ENCODE data around the gene MYO1G. TPM values are rescaled to one million over a fixed set of nuclear protein-coding genes. Genes with fewer than 3 reads are reported as not detected.

The MYO1G gene
- total RNA-seq, 2 experiments from 2014 or later, result 155 to 157 TPM

GRCh38 chr7:44959433-44959951 lies 19.3 kb downstream of the MYO1G start:
- POLR2A ChIA-PET, result no interaction called here

GRCh38 chr7:44958645-44959344 lies 20.0 kb downstream of the MYO1G start:
- ChIA-PET CTCF (no interaction called here), POLR2A (no interaction called here)
- no peaks in the 10 kb centered on the region for H3K9me3 Mint-ChIP-seq
- no peak overlapping the region for H3K4me3 ChIP-seq (ENCODE audit: low read length)
- intact Hi-C loops (cut with DNase I, micrococcal nuclease), result no loop called here
- peaks cover 19% of the 10 kb centered on the region for H3K4me1 ChIP-seq (ENCODE audit: insufficient read depth, low read length)
- H3K27me3 Mint-ChIP-seq, result no peaks in the 10 kb centered on the region
- H3K4me3 Mint-ChIP-seq, result peak overlapping the region; percentile 54
- H3K4me1 Mint-ChIP-seq (ENCODE audit: low read depth), result peaks cover 17% of the 10 kb centered on the region
- peaks cover 11% of the 10 kb centered on the region for H3K36me3 ChIP-seq (ENCODE audit: insufficient read depth, low read length)
- TF ChIP-seq, protein P1, sequence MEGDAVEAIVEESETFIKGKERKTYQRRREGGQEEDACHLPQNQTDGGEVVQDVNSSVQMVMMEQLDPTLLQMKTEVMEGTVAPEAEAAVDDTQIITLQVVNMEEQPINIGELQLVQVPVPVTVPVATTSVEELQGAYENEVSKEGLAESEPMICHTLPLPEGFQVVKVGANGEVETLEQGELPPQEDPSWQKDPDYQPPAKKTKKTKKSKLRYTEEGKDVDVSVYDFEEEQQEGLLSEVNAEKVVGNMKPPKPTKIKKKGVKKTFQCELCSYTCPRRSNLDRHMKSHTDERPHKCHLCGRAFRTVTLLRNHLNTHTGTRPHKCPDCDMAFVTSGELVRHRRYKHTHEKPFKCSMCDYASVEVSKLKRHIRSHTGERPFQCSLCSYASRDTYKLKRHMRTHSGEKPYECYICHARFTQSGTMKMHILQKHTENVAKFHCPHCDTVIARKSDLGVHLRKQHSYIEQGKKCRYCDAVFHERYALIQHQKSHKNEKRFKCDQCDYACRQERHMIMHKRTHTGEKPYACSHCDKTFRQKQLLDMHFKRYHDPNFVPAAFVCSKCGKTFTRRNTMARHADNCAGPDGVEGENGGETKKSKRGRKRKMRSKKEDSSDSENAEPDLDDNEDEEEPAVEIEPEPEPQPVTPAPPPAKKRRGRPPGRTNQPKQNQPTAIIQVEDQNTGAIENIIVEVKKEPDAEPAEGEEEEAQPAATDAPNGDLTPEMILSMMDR (IDR thresholded peaks at IDR 0.05), result no peak
- H3K9me3 ChIP-seq (ENCODE audit: control insufficient read depth in 1 of 2, insufficient read depth in 1 of 2, low read length in 2 of 2), result peaks cover 0 to 16% of the 10 kb centered on the region in 2 experiments
- H3K27me3 ChIP-seq (ENCODE audit: control insufficient read depth in 1 of 2, insufficient read depth in 2 of 2, low read length in 2 of 2), result no peaks in the 10 kb centered on the region
- peaks cover 11% of the 10 kb centered on the region for H3K36me3 Mint-ChIP-seq (ENCODE audit: low read depth)
- H3K27ac Mint-ChIP-seq, result peak overlapping the region; percentile 90
- H3K27ac ChIP-seq (ENCODE audit: low read depth in 1 of 2, low read length in 2 of 2), result no peak overlapping the region
- ATAC-seq (ENCODE audit: poor library complexity) (no peak), DNase-seq (no peak)

More at GRCh38 chr7:44959433-44959951, 19.3 kb downstream of the MYO1G start:
- Histone ChIP-seq H3K36me3 (ENCODE audit: insufficient read depth, low read length) (peaks cover 18% of the 10 kb centered on the region), H3K4me1 (ENCODE audit: insufficient read depth, low read length) (peaks cover 19% of the 10 kb centered on the region), H3K27me3 (ENCODE audit: control insufficient read depth in 1 of 2, insufficient read depth in 2 of 2, low read length in 2 of 2) (no peaks in the 10 kb centered on the region), H3K4me3 (ENCODE audit: low read length) (no peak overlapping the region), H3K27ac (ENCODE audit: low read depth in 1 of 2, low read length in 2 of 2) (peak overlapping the region in 1 of 2 donors; percentile 59), H3K9me3 (ENCODE audit: control insufficient read depth in 1 of 2, insufficient read depth in 1 of 2, low read length in 2 of 2) (peaks cover 0 to 16% of the 10 kb centered on the region in 2 experiments)
- H3K9me3 Mint-ChIP-seq, result no peaks in the 10 kb centered on the region
- H3K4me1 Mint-ChIP-seq (ENCODE audit: low read depth), result peaks cover 17% of the 10 kb centered on the region
- H3K27ac Mint-ChIP-seq, result peak overlapping the region; percentile 90
- peaks cover 16% of the 10 kb centered on the region for H3K36me3 Mint-ChIP-seq (ENCODE audit: low read depth)
- ATAC-seq (ENCODE audit: poor library complexity) (peak; percentile 77), DNase-seq (peak in 6 of 14 experiments; percentile 30 to 83 (median 59))
- H3K4me3 Mint-ChIP-seq, result peak overlapping the region; percentile 63
- TF ChIP-seq, protein P1 (IDR thresholded peaks at IDR 0.05), result no peak
- CTCF ChIA-PET, result no interaction called here
- intact Hi-C loops (cut with DNase I, micrococcal nuclease), result no loop called here
- H3K27me3 Mint-ChIP-seq, result no peaks in the 10 kb centered on the region

- TF ChIP-seq, protein P1 (IDR thresholded peaks at IDR 0.05), result no peak
- no peak overlapping the region for H3K4me3 Mint-ChIP-seq
- no peak for DNase-seq
- no peaks in the 10 kb centered on the region for H3K36me3 ChIP-seq (ENCODE audit: insufficient read depth, low read length)
- no peak overlapping the region for H3K4me3 ChIP-seq (ENCODE audit: low read length)
- H3K27me3 Mint-ChIP-seq, result no peaks in the 10 kb centered on the region
- no peak overlapping the region for H3K27ac ChIP-seq (ENCODE audit: low read depth in 1 of 2, low read length in 2 of 2)
- H3K27ac Mint-ChIP-seq, result peak overlapping the region; percentile 55
- peaks cover 17% of the 10 kb centered on the region for H3K4me1 Mint-ChIP-seq (ENCODE audit: low read depth)
- POLR2A ChIA-PET, result interaction anchor here (1.0 to 1.3 kb wide), 2 partner anchors 8 to 108 kb away, joined by 3 read pairs; partner anchors contain the start of gene H2AZ2
- CTCF ChIA-PET, result no interaction called here
- H3K36me3 Mint-ChIP-seq (ENCODE audit: low read depth), result peaks cover 5% of the 10 kb centered on the region
- peaks cover 19% of the 10 kb centered on the region for H3K4me1 ChIP-seq (ENCODE audit: insufficient read depth, low read length)
- ATAC-seq (ENCODE audit: poor library complexity), result no peak
- H3K9me3 Mint-ChIP-seq, result no peaks in the 10 kb centered on the region
- intact Hi-C loops (cut with DNase I, micrococcal nuclease), result no loop called here
- no peaks in the 10 kb centered on the region for H3K27me3 ChIP-seq (ENCODE audit: control insufficient read depth in 1 of 2, insufficient read depth in 2 of 2, low read length in 2 of 2)
- no peaks in the 10 kb centered on the region for H3K9me3 ChIP-seq (ENCODE audit: control insufficient read depth in 1 of 2, insufficient read depth in 1 of 2, low read length in 2 of 2)
These were observed 22.6 kb downstream of the MYO1G start for GRCh38 chr7:44956157-44956766.
